SIG-M5 (cell line): ENCODE data around the gene YARS1.

Source experiments
- DNase-seq: peaks from one replicate; lab custom pipeline; 2025; lab: John Stamatoyannopoulos, UW

Gene YARS1

GRCh38 chr1:32779242-32779641, 37.9 kb downstream of the YARS1 start:
- DNase-seq: no peak

DNA sequence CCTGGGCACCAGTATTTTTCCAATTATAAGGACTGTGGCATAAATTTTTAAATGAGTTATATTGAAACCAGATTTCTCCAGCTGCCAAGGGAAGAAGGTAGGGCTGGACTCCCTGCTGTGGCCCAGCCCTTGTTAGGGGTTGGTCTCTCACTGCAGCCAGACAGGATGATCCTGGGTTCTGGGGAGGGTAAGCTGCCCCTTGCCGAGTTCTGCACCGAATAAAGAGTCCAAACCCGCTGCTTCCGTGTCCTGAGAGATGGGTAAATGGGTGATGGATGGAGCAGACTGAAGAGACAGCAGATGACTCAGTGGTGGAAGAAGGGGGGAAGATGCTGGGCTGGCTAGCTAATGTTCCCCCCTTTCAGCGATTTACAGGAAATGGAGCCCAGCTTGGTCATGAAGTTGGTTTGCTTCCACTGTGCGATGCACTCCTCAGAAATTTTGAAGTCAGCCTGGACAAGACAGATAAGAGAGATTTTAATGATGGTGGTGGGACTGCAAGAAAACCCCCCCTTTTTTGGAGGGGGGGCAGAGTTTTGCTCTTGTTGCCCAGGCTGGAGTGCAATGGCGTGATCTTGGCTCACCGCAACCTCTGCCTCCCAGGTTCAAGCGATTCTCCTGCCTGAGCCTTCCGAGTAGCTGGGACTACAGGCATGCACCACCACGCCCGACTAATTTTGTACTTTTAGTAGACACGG, 41.4 kb downstream of the YARS1 start:
- no peak for DNase-seq

- DNase-seq: no peak
Measured at GRCh38 chr1:32774950-32775634, 42.1 kb downstream of the YARS1 start.

GRCh38 chr1:32774464-32774808, 42.7 kb downstream of the YARS1 start:
- DNase-seq: no peak

GRCh38 chr1:32773764-32774463, 43.2 kb downstream of the YARS1 start:
- no peak for DNase-seq

GRCh38 chr1:32773018-32773763, 44.0 kb downstream of the YARS1 start:
- no peak for DNase-seq

DNA sequence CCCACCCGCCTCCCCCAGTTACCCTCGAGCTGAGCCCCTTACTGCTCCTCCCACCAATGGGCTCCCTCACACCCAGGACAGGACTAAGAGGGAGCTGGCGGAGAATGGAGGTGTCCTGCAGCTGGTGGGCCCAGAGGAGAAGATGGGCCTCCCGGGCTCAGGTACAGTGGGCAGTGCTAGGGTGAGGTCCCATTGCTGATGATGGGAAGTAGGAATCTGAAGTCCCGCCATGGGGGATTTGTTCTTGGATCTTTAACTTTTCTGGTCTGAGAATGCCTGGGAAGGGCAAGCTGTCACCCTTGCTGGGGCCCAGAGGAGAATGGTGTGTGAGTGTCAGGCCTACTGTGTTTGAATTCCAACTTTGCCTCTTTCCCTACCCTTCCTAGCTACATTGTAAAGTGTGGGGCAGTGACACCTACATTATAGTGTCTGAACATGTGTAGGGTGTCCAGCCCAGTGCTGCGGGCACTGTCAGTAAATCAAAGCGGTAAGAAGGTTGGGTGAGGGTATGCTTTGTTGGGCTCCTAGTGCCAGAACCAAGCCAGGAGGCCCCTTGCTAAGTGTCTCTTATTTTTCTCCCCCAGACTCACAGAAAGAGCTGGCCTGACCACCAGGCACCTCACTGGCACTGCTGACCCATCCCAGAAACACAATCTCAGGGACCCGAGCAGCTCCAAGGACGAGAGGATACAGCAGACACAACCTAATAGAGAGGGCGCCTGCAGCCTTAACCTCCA, 44.7 kb downstream of the YARS1 start:
- no peak for DNase-seq

- DNase-seq: no peak
Measured at GRCh38 chr1:32771561-32772280, 45.4 kb downstream of the YARS1 start.

DNA sequence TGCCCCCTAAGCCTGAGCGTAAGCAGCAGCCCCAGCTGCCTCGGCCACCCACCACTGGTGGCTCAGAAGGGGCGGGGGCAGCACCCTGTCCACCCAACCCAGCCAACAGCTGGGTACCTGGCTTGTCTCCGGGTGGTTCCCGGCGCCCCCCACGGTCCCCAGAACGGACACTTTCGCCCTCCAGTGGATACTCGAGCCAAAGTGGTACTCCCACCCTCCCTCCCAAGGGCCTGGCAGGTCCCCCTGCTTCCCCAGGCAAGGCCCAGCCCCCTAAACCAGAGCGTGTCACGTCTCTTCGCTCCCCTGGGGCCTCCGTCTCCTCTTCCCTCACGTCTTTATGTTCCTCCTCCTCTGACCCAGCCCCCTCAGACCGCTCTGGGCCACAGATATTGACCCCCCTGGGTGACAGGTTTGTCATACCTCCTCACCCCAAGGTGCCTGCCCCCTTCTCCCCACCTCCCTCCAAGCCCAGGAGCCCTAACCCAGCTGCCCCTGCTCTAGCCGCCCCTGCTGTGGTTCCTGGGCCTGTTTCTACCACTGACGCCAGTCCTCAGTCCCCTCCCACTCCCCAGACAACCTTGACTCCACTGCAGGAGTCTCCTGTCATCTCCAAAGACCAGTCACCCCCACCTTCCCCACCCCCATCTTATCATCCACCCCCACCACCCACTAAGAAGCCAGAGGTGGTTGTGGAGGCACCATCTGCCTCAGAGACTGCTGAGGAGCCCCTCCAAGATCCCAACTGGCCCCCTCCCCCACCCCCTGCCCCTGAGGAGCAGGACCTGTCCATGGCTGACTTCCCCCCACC, 46.2 kb downstream of the YARS1 start:
- DNase-seq: no peak

DNA sequence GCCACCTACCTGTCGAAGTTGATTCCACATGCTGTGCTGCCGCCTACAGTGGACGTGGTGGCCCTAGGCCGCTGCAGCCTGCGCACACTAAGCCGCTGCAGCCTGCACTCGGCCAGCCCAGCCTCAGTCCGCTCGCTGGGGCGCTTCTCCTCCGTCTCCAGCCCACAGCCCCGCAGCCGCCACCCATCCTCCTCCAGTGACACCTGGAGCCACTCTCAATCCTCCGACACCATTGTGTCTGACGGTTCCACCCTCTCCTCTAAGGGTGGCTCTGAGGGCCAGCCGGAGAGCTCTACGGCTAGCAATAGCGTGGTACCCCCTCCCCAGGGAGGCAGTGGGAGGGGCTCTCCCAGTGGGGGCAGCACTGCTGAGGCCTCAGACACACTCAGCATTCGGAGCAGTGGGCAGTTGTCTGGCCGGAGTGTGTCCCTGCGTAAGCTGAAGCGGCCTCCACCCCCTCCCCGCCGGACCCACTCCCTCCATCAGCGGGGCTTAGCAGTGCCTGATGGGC, 46.9 kb downstream of the YARS1 start:
- DNase-seq: no peak

GRCh38 chr1:32769524-32770220, 47.5 kb downstream of the YARS1 start:
- DNase-seq: no peak

DNA sequence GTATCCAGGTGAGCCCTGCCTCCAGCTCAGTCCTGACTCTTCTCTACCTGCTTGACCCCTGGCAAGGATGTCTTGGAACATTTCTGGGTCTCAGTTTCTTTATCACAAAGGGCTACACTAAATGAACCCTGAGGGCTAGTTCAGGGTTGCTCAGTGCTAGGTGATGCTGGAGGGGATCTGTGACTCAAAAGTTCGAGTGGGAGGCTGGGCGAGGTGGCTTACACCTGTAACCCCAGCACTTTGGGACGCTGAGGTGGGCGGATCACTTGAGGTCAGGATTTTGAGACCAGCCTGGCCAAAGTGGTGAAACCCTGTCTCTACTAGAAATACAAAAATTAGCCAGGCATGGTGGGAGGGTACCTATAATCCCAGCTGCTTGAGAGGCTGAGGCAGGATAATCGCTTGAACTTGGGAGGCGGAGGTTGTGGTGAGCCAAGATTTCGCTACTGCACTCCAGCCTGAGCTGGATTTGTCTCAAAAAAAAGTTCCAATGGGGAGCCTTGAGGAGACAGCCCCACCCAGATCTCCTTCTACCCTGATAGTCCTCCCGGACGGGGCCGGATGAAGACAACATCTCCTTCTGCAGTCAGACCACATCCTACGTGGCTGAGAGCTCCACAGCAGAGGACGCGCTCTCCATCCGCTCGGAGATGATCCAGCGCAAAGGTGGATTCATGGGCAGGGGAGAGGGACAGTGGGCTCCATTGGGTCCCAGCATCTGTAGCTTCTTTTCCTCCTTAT, 48.9 kb downstream of the YARS1 start:
- DNase-seq: no peak

DNA sequence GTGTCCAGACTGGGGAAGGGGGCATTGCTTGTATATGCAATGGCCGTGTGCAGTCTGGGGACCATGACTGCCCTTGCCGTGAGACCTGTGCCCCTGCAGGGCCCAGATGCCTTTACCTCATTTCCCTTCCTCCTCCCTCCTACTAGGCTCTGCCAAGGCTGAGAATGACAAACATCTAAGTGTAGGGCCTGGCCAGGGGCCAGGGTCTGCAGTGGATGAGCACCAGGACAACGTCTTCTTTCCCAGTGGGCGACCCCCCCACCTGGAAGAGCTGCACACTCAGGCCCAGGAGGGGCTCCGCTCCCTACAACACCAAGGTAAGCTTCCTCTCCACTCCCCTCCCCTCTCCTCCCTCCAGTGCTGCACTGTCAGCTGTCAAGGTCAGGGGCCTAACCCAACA, 49.5 kb downstream of the YARS1 start:
- DNase-seq: no peak

GRCh38 chr1:32767156-32767555, 50.0 kb downstream of the YARS1 start:
- DNase-seq: no peak

- DNase-seq: no peak
Measured at GRCh38 chr1:32766328-32766972, 50.7 kb downstream of the YARS1 start.

DNA sequence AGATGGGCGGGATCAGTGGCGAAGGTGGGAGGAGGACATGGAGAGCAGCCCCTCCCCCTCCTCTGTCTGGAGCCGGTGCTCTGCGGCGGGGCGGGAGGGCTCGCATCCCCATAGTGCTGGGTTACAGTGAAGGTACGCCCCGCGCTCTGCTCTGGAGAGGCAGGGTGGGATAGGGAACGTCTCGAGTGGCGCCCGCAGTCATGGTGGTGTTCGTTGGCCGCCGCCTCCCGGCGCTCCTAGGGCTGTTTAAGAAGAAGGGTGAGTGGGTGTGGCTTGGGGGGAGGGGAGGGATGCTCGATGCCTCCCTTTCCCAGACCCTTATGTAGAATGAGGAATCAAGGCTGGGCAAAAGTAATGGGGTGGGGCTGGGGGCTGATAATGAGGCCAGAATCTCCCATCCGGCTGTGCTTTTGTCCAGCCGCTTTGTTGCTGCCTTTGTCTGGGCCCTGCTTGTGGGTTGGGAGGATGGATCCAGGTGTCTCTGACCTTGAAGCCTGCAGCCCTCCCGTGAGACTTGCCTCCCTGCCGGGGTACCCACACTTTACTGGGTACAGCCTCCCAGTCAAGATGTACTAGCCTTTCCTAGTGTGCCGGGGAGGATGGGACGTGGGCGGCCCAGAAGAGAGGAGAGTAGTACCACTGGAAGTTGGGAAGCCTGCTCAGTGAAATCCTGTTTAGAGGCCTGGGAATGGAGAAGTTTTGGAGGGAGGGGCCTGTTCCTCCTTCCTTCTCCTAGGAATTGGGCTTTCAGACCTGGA, 51.4 kb downstream of the YARS1 start:
- no peak for DNase-seq

DNA sequence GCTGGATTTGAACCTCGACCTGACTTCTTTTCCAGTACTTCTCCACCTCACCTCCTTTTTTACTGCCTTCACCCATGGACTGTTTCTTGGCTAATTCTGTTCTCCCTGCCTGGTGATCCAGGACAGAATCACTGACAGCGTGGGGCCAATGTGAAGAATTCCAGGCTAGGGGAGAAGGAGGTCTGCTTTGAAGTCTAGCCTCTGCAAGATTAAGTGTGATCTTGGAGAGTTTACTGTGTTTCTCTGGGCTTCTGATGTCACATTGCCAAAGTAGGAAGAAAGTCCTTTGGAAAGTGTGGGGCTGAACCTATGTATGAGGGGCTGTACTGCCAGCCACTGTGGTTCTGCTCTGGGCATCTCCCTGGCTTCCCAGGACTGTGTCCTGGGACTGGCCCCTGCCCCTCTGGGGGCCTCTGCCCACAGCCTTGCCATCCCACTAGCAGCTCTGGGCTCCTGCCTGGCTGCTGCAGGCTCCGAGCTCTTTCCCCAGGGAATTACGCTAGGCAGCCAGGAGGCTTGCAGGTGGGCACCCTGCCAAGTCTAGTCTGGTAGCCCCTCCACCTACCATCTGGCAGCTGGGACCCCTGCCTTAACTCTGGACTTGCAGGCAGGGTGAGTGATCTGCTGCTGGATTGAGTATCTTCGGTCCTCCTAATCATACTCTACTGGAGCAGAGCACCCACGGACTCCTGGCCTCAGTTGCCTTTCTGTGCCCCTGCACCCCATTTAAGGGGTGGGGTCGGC, 52.2 kb downstream of the YARS1 start:
- no peak for DNase-seq
